SK-MEL-5 (cell line): ENCODE results near the gene GPATCH8. TPM values are rescaled to one million over a fixed set of nuclear protein-coding genes. Genes with fewer than 3 reads are reported as not detected.

Experiments
- DNase-seq: peaks from one replicate; pipeline ENCODE4 v3.0.0-alpha.2; 2016; ENCODE audit warnings: low read depth, low spot score
- in situ Hi-C: cut with HindIII; loops from 2 replicates; pipeline ENCODE4 v1.10.0; 2016; ENCODE audit warnings: low sequenced_read_pairs, high pct_unique_total_duplicates, low pct_unique_long_range_greater_than_20kb
- small RNA-seq, 2 experiments: library from RNA; depleted of rRNA; stranded (forward); fragments of <200 nt; gene quantifications; one replicate each; pipeline ENCODE3, GENCODE V24; 2014
- total RNA-seq: library from RNA; depleted of rRNA; stranded (reverse); fragments of >200 nt; shearing (Covaris generic); gene quantifications from 2 replicates; pipeline ENCODE4 v1.2.3, GENCODE V29; 2014; rRNA removed

The GPATCH8 gene
- total RNA-seq, 1 experiment from 2014 or later: 12.0 TPM

GRCh38 chr17:44354582-44355561 lies 148.3 kb downstream of the GPATCH8 start:
- no peak for DNase-seq
- in situ Hi-C loops: no loop called here

GRCh38 chr17:44353672-44354331 lies 149.4 kb downstream of the GPATCH8 start:
- DNase-seq: no peak
- in situ Hi-C loops: no loop called here

- no peak for DNase-seq
- in situ Hi-C loops: no loop called here
These were observed 150.2 kb downstream of the GPATCH8 start for GRCh38 chr17:44352828-44353671.

GRCh38 chr17:44351961-44352827 lies 151.0 kb downstream of the GPATCH8 start:
- DNase-seq: no peak
- in situ Hi-C loops: no loop called here

GRCh38 chr17:44351464-44351863 lies 151.7 kb downstream of the GPATCH8 start:
- no peak for DNase-seq
- in situ Hi-C loops: no loop called here

GRCh38 chr17:44350733-44351226 lies 152.4 kb downstream of the GPATCH8 start:
- in situ Hi-C loops: no loop called here
- DNase-seq: peak; percentile 67

GRCh38 chr17:44349553-44350070 lies 153.6 kb downstream of the GPATCH8 start:
- no peak for DNase-seq

GRCh38 chr17:44348988-44349364 lies 154.2 kb downstream of the GPATCH8 start:
- no peak for DNase-seq
- in situ Hi-C loops: no loop called here

More at GRCh38 chr17:44349553-44350070, 153.6 kb downstream of the GPATCH8 start:
- in situ Hi-C loops: no loop called here

GRCh38 chr17:44348234-44348987 lies 154.8 kb downstream of the GPATCH8 start:
- DNase-seq: peak; percentile 66
- in situ Hi-C loops: no loop called here

Small RNA genes lying within 50 kb of the gene (small RNA-seq; reads per million reads assigned to genes)
- gene RN7SL258P: 0 reads per million in 2 experiments

Other genes with a start within 250 kb of the GPATCH8 start
- gene SLC4A1, start 235.3 kb downstream of the GPATCH8 start, total RNA-seq: 0.05 TPM in 1 of 2 replicates, not detected in the other
- gene RUNDC3A, start 194.8 kb downstream of the GPATCH8 start, total RNA-seq: 0.50 and 0.67 TPM in 2 replicates
- gene SLC25A39, start 178.6 kb downstream of the GPATCH8 start, total RNA-seq: 121 and 134 TPM in 2 replicates
- gene GRN, start 158.1 kb downstream of the GPATCH8 start, total RNA-seq: 197 and 275 TPM in 2 replicates
- gene FAM171A2, start 139.6 kb downstream of the GPATCH8 start, total RNA-seq: 5.0 and 5.3 TPM in 2 replicates
- gene ITGA2B, start 113.8 kb downstream of the GPATCH8 start, total RNA-seq: 0.43 TPM in 1 of 2 replicates, not detected in the other
- gene FZD2, start 54.1 kb upstream of the GPATCH8 start, total RNA-seq: 0.55 TPM in 1 of 2 replicates, not detected in the other
- 0.11 and 0.16 TPM in 2 replicates for gene MEIOC, start 153.1 kb upstream of the GPATCH8 start, total RNA-seq
- 71.5 and 73.8 TPM in 2 replicates for gene CCDC43, start 186.4 kb upstream of the GPATCH8 start, total RNA-seq
- 9.0 and 9.4 TPM in 2 replicates for gene DBF4B, start 205.3 kb upstream of the GPATCH8 start, total RNA-seq